GM23338 (cell line): ENCODE measurements around the gene UBAC1.

Experiments
- EZH2 ChIP-seq: fragments of 200-600 bp; sonication (generic); IDR thresholded peaks from one replicate; pipeline ENCODE4 v1.8.0; 2017; ENCODE audit warnings: antibody characterized with exemption, mild to moderate bottlenecking, low read depth; ENCODE audit not compliant: unreplicated experiment
- EZH2phosphoT487 ChIP-seq: fragments of 200-600 bp; sonication (generic); IDR thresholded peaks from one replicate; pipeline ENCODE4 v1.8.1; 2018; ENCODE audit warnings: antibody characterized with exemption; ENCODE audit not compliant: unreplicated experiment
- TF ChIP-seq, protein P1 (sequence below), 2 experiments: fragments of 200-600 bp in 1 of 2; sonication (generic) in 1 of 2; conservative IDR thresholded peaks; 2 replicates each; pipeline versions ENCODE4 v1.5.1 to v1.6.1; 2016 to 2017; ENCODE audit warnings: antibody characterized with exemption in 2 of 2, low read depth in 2 of 2, mild to moderate bottlenecking in 2 of 2, moderate library complexity in 1 of 2

DNA sequence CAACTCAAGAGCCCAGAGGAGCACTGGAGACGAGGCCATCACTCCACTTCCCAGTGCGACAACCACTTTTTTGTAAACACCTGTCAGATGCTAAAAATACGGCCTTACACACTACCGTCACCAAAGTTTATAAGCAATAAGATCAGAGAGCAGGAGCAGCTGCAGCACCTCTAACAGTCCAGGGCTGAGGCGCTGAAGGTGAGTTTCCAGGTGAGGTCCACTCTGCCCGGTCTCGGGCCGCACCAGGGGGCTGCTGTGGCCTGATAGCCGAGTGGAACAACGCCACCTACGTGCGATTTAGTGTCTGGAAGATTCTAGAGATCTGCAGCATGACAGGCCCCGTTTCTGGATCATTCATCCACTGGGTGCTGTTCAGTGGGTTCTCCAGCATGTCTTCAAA, 28.1 kb downstream of the UBAC1 start:
- TF ChIP-seq, protein P1, sequence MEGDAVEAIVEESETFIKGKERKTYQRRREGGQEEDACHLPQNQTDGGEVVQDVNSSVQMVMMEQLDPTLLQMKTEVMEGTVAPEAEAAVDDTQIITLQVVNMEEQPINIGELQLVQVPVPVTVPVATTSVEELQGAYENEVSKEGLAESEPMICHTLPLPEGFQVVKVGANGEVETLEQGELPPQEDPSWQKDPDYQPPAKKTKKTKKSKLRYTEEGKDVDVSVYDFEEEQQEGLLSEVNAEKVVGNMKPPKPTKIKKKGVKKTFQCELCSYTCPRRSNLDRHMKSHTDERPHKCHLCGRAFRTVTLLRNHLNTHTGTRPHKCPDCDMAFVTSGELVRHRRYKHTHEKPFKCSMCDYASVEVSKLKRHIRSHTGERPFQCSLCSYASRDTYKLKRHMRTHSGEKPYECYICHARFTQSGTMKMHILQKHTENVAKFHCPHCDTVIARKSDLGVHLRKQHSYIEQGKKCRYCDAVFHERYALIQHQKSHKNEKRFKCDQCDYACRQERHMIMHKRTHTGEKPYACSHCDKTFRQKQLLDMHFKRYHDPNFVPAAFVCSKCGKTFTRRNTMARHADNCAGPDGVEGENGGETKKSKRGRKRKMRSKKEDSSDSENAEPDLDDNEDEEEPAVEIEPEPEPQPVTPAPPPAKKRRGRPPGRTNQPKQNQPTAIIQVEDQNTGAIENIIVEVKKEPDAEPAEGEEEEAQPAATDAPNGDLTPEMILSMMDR (conservative IDR thresholded peaks at IDR 0.05; ENCODE audit: low read depth in 2 of 2): peak in 1 of 2 experiments; percentile 25; a peak in 1 of 4 replicates
- no peak for TF ChIP-seq EZH2
- TF ChIP-seq EZH2phosphoT487: no peak
